Measurements from ENCODE around the gene TSPAN19. TPM values are rescaled to one million over a fixed set of nuclear protein-coding genes. Genes with fewer than 3 reads are reported as not detected.

TSPAN19 gene
- total RNA-seq, 1 experiment from 2014 or later: not detected

GRCh38 chr12:84983289-84983688 is 52.8 kb downstream of the TSPAN19 start:
- Histone ChIP-seq H2AFZ (ENCODE audit: low read length) (no peak overlapping the region), H4K20me1 (ENCODE audit: low read length) (no peaks in the 10 kb centered on the region), H3K4me1 (ENCODE audit: insufficient read depth, low read length) (no peaks in the 10 kb centered on the region), H3K27ac (ENCODE audit: low read length) (no peak overlapping the region), H3K4me3 (ENCODE audit: low read length) (no peak overlapping the region), H3K79me2 (ENCODE audit: low read length) (no peaks in the 10 kb centered on the region), H3K4me2 (ENCODE audit: low read length) (no peak overlapping the region), H3K9ac (ENCODE audit: low read length) (no peak overlapping the region), H3F3A (ENCODE audit: low read length, unreplicated experiment) (no peaks in the 10 kb centered on the region), H3K36me3 (ENCODE audit: low read depth, low read length) (no peaks in the 10 kb centered on the region), H3K9me3 (ENCODE audit: low read length) (no peaks in the 10 kb centered on the region), H3K9me2 (replicated peaks; ENCODE audit: low read length) (no peaks in the 10 kb centered on the region), H3K27me3 (ENCODE audit: low read length) (peaks cover 3% of the 10 kb centered on the region; the same call in 1 of the 2 replicates)
- intact Hi-C loops (cut with micrococcal nuclease): no loop called here
- no TSS peak for BruUV-seq (replicated peaks)
- ChIA-PET CTCF (no interaction called here), POLR2A (ENCODE audit: unreplicated experiment) (no interaction called here)
- TF ChIP-seq, protein P1, sequence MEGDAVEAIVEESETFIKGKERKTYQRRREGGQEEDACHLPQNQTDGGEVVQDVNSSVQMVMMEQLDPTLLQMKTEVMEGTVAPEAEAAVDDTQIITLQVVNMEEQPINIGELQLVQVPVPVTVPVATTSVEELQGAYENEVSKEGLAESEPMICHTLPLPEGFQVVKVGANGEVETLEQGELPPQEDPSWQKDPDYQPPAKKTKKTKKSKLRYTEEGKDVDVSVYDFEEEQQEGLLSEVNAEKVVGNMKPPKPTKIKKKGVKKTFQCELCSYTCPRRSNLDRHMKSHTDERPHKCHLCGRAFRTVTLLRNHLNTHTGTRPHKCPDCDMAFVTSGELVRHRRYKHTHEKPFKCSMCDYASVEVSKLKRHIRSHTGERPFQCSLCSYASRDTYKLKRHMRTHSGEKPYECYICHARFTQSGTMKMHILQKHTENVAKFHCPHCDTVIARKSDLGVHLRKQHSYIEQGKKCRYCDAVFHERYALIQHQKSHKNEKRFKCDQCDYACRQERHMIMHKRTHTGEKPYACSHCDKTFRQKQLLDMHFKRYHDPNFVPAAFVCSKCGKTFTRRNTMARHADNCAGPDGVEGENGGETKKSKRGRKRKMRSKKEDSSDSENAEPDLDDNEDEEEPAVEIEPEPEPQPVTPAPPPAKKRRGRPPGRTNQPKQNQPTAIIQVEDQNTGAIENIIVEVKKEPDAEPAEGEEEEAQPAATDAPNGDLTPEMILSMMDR (conservative IDR thresholded peaks at IDR 0.05; ENCODE audit: low read depth, low read length): no peak
- no peak for ATAC-seq
- DNase-seq: no peak

GRCh38 chr12:84982888-84983287 is 53.2 kb downstream of the TSPAN19 start:
- ChIA-PET CTCF (no interaction called here), POLR2A (ENCODE audit: unreplicated experiment) (no interaction called here)
- peaks cover 3% of the 10 kb centered on the region; the same call in 1 of the 2 replicates for H3K27me3 ChIP-seq (ENCODE audit: low read length)
- no peak overlapping the region for H2AFZ ChIP-seq (ENCODE audit: low read length)
- no peaks in the 10 kb centered on the region for H3K79me2 ChIP-seq (ENCODE audit: low read length)
- H3F3A ChIP-seq (ENCODE audit: low read length, unreplicated experiment): no peaks in the 10 kb centered on the region
- H3K9ac ChIP-seq (ENCODE audit: low read length): no peak overlapping the region
- H3K9me2 ChIP-seq (replicated peaks; ENCODE audit: low read length): no peaks in the 10 kb centered on the region
- H3K4me2 ChIP-seq (ENCODE audit: low read length): no peak overlapping the region
- no peaks in the 10 kb centered on the region for H4K20me1 ChIP-seq (ENCODE audit: low read length)
- H3K36me3 ChIP-seq (ENCODE audit: low read depth, low read length): no peaks in the 10 kb centered on the region
- ATAC-seq (no peak), DNase-seq (no peak)
- H3K9me3 ChIP-seq (ENCODE audit: low read length): no peaks in the 10 kb centered on the region
- no peaks in the 10 kb centered on the region for H3K4me1 ChIP-seq (ENCODE audit: insufficient read depth, low read length)
- intact Hi-C loops (cut with micrococcal nuclease): no loop called here
- no peak overlapping the region for H3K4me3 ChIP-seq (ENCODE audit: low read length)
- BruUV-seq (replicated peaks): no TSS peak
- no peak for TF ChIP-seq EZH2 (IDR thresholded peaks at IDR 0.05; ENCODE audit: low read length, unreplicated experiment)
- no peak for TF ChIP-seq EZH2phosphoT487 (IDR thresholded peaks at IDR 0.05; ENCODE audit: borderline replicate concordance, low read length)
- H3K27ac ChIP-seq (ENCODE audit: low read length): no peak overlapping the region

DNA sequence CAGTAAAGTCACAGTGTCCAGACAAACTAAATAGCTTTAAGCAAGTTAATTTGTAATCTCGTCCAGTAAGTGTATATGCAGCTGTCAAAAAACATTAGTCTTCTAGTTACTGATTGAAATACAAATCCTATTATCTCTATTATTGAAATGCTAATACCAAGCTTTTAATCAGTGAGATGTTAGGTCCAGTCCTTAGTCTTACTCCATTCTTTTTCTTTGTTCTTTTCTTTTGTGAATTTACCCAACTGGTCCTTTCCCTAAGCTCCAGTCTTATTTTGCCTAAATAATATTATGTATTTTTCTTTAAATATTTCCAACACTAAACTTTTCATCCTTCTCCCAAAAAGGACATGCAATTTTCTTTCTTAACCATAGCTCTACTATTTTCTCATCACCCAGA is 57.2 kb downstream of the TSPAN19 start:
- ATAC-seq (no peak), DNase-seq (no peak)
- Histone ChIP-seq H4K20me1 (ENCODE audit: low read length) (no peaks in the 10 kb centered on the region), H3F3A (ENCODE audit: low read length, unreplicated experiment) (no peaks in the 10 kb centered on the region), H3K36me3 (ENCODE audit: low read depth, low read length) (no peaks in the 10 kb centered on the region), H3K9me2 (replicated peaks; ENCODE audit: low read length) (no peaks in the 10 kb centered on the region), H3K27ac (ENCODE audit: low read length) (no peak overlapping the region), H3K4me3 (ENCODE audit: low read length) (no peak overlapping the region), H3K4me1 (ENCODE audit: insufficient read depth, low read length) (no peaks in the 10 kb centered on the region), H3K4me2 (ENCODE audit: low read length) (no peak overlapping the region), H3K9me3 (ENCODE audit: low read length) (no peaks in the 10 kb centered on the region), H2AFZ (ENCODE audit: low read length) (no peak overlapping the region), H3K9ac (ENCODE audit: low read length) (no peak overlapping the region), H3K27me3 (ENCODE audit: low read length) (peaks cover 3% of the 10 kb centered on the region; the same call in 1 of the 2 replicates), H3K79me2 (ENCODE audit: low read length) (no peaks in the 10 kb centered on the region)
- TF ChIP-seq EZH2phosphoT487 (IDR thresholded peaks at IDR 0.05; ENCODE audit: borderline replicate concordance, low read length) (no peak), EZH2 (IDR thresholded peaks at IDR 0.05; ENCODE audit: low read length, unreplicated experiment) (no peak)
- TF ChIP-seq, protein P1 (conservative IDR thresholded peaks at IDR 0.05; ENCODE audit: low read depth, low read length): no peak
- intact Hi-C loops (cut with micrococcal nuclease): no loop called here
- BruUV-seq (replicated peaks): no TSS peak
- CTCF ChIA-PET: no interaction called here
- POLR2A ChIA-PET (ENCODE audit: unreplicated experiment): no interaction called here
